A673 (cell line): Measurements from ENCODE around the gene NOTCH3.

Experiments used
- CTCF ChIP-seq: fragments of 300-800, 200-600 bp; sonication (generic); conservative IDR thresholded peaks from 2 replicates; pipeline ENCODE4 v1.5.1; 2017; ENCODE audit warnings: low read depth, mild to moderate bottlenecking, antibody characterized with exemption, low read length, moderate library complexity, mixed read lengths
- EZH2 ChIP-seq: fragments of 200-600 bp; sonication (generic); IDR thresholded peaks from 2 replicates; pipeline ENCODE4 v1.6.1; 2017; ENCODE audit warnings: borderline replicate concordance, low read depth, mild to moderate bottlenecking, mixed read lengths, antibody characterized with exemption, low read length; ENCODE audit not compliant: poor library complexity, severe bottlenecking

GRCh38 chr19:15177269-15178116 lies 23.3 kb downstream of the NOTCH3 start:
- TF ChIP-seq EZH2 (no peak), CTCF (peak; percentile 85)
